Measurements from ENCODE around the gene MYO15B.

Gene MYO15B

GRCh38 chr17:75563063-75563758, 24.4 kb upstream of the MYO15B start:
- TF ChIP-seq, protein P1, sequence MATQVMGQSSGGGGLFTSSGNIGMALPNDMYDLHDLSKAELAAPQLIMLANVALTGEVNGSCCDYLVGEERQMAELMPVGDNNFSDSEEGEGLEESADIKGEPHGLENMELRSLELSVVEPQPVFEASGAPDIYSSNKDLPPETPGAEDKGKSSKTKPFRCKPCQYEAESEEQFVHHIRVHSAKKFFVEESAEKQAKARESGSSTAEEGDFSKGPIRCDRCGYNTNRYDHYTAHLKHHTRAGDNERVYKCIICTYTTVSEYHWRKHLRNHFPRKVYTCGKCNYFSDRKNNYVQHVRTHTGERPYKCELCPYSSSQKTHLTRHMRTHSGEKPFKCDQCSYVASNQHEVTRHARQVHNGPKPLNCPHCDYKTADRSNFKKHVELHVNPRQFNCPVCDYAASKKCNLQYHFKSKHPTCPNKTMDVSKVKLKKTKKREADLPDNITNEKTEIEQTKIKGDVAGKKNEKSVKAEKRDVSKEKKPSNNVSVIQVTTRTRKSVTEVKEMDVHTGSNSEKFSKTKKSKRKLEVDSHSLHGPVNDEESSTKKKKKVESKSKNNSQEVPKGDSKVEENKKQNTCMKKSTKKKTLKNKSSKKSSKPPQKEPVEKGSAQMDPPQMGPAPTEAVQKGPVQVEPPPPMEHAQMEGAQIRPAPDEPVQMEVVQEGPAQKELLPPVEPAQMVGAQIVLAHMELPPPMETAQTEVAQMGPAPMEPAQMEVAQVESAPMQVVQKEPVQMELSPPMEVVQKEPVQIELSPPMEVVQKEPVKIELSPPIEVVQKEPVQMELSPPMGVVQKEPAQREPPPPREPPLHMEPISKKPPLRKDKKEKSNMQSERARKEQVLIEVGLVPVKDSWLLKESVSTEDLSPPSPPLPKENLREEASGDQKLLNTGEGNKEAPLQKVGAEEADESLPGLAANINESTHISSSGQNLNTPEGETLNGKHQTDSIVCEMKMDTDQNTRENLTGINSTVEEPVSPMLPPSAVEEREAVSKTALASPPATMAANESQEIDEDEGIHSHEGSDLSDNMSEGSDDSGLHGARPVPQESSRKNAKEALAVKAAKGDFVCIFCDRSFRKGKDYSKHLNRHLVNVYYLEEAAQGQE (IDR thresholded peaks at IDR 0.05; ENCODE audit: insufficient read depth in 1 of 2, low read depth in 2 of 2, low read length in 2 of 2) = no peak
- TF ChIP-seq SIN3A (IDR thresholded peaks at IDR 0.05; ENCODE audit: borderline replicate concordance, insufficient read depth, low read length) = no peak
- no peak for TF ChIP-seq FOXP2 (optimal IDR thresholded peaks at IDR 0.05; ENCODE audit: borderline replicate concordance, extremely low read depth, extremely low read length, insufficient read depth)
- TF ChIP-seq POLR2AphosphoS5 (IDR thresholded peaks at IDR 0.05; ENCODE audit: low read depth, low read length) = no peak
- no peak for TF ChIP-seq TAF1 (IDR thresholded peaks at IDR 0.05; ENCODE audit: borderline replicate concordance, insufficient read depth, low read length)

DNA sequence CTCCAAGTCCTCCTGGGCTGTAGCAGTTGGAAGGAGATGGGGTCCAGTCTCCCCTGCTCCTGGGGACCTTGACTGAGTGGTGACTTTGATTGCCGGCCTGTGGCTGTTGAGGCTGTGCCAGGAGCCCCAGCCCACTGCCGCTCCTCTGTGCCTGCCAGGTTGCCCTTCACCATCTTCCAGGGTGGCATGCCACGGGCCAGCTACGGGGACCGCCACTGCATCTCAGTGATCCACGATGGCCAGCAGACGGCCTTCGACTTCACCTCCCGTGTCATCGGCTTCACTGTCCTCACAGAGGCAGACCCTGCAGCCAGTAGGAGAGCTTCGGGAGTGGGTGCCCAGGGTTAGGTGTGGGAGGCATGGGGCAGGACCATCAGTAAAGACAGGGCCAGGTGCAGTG, 23.4 kb upstream of the MYO15B start:
- TF ChIP-seq SIN3A (IDR thresholded peaks at IDR 0.05; ENCODE audit: borderline replicate concordance, insufficient read depth, low read length) = no peak
- TF ChIP-seq TAF1 (IDR thresholded peaks at IDR 0.05; ENCODE audit: borderline replicate concordance, insufficient read depth, low read length) = no peak
- no peak for TF ChIP-seq POLR2AphosphoS5 (IDR thresholded peaks at IDR 0.05; ENCODE audit: low read depth, low read length)
- TF ChIP-seq FOXP2 (optimal IDR thresholded peaks at IDR 0.05; ENCODE audit: borderline replicate concordance, extremely low read depth, extremely low read length, insufficient read depth) = no peak
- TF ChIP-seq, protein P1 (IDR thresholded peaks at IDR 0.05; ENCODE audit: insufficient read depth in 1 of 2, low read depth in 2 of 2, low read length in 2 of 2) = no peak

GRCh38 chr17:75565066-75565465, 22.5 kb upstream of the MYO15B start:
- TF ChIP-seq SIN3A (IDR thresholded peaks at IDR 0.05; ENCODE audit: borderline replicate concordance, insufficient read depth, low read length) = no peak
- TF ChIP-seq TAF1 (IDR thresholded peaks at IDR 0.05; ENCODE audit: borderline replicate concordance, insufficient read depth, low read length) = no peak
- no peak for TF ChIP-seq FOXP2 (optimal IDR thresholded peaks at IDR 0.05; ENCODE audit: borderline replicate concordance, extremely low read depth, extremely low read length, insufficient read depth)
- TF ChIP-seq POLR2AphosphoS5 (IDR thresholded peaks at IDR 0.05; ENCODE audit: low read depth, low read length) = no peak
- TF ChIP-seq, protein P1 (IDR thresholded peaks at IDR 0.05; ENCODE audit: insufficient read depth in 1 of 2, low read depth in 2 of 2, low read length in 2 of 2) = no peak

DNA sequence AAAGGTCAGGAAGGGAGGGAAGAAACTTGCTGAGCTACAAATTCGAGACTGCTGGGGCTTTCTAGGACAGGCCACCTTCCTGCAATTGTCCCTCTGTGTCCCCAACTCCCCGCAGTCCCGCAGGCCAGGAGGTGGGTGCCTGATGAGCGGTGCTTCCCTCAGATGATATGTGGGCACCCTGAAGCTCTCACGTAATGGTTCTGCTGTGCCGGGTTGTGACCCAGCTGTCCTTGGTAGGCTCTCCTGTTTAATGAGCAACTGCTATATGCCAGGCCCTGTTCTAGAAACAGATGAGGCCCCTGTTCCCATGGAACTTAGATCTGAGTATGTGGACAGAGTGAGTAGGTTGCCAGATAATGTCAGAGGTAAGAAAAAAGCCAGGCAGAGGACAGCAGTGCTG, 22.0 kb upstream of the MYO15B start:
- TF ChIP-seq POLR2AphosphoS5 (IDR thresholded peaks at IDR 0.05; ENCODE audit: low read depth, low read length) = no peak
- TF ChIP-seq, protein P1 (IDR thresholded peaks at IDR 0.05; ENCODE audit: insufficient read depth in 1 of 2, low read depth in 2 of 2, low read length in 2 of 2) = no peak
- no peak for TF ChIP-seq FOXP2 (optimal IDR thresholded peaks at IDR 0.05; ENCODE audit: borderline replicate concordance, extremely low read depth, extremely low read length, insufficient read depth)
- TF ChIP-seq SIN3A (IDR thresholded peaks at IDR 0.05; ENCODE audit: borderline replicate concordance, insufficient read depth, low read length) = no peak
- TF ChIP-seq TAF1 (IDR thresholded peaks at IDR 0.05; ENCODE audit: borderline replicate concordance, insufficient read depth, low read length) = no peak

Measured in PFSK-1 (cell line).